Transverse colon (tissue), 4 donors: ENCODE measurements around the gene FCHSD2. TPM values are rescaled to one million over a fixed set of nuclear protein-coding genes. Genes with fewer than 3 reads are reported as not detected.
"Not testable (repeated sequence)": the region's sequence is repeated elsewhere in the genome, so short reads cannot be mapped to it uniquely, and the experiment has no call there.

Experiments used
- DNase-seq: peaks from one replicate; pipeline ENCODE4 v3.0.0-alpha.2; 2019
- H3K27ac ChIP-seq, 4 donors: fragments of 200-600 bp; sonication (generic); 2 replicates each; pipeline ENCODE4 v1.5.1; 2016 to 2018; ENCODE audit warnings: inconsistent platforms in 4 of 4
- H3K27me3 ChIP-seq: fragments of 200-600 bp; sonication (generic); 2 replicates; pipeline ENCODE4 v1.5.1; 2017; ENCODE audit warnings: inconsistent platforms
- H3K36me3 ChIP-seq, 4 donors: fragments of 200-600 bp; sonication (generic); 2 replicates each; pipeline ENCODE4 v1.5.1; 2017 to 2019; ENCODE audit warnings: inconsistent platforms in 4 of 4
- H3K4me1 ChIP-seq, 4 donors: fragments of 200-600 bp; sonication (generic); 2 replicates each; pipeline ENCODE4 v1.5.1; 2017 to 2020; ENCODE audit warnings: inconsistent platforms in 4 of 4
- H3K4me3 ChIP-seq, 4 donors: fragments of 200-600 bp; sonication (generic); 1 replicate in 1 of 4; 2 replicates in 3 of 4; pipeline versions ENCODE4 v1.5.1 to v1.6.1; 2017 to 2019; ENCODE audit warnings: inconsistent platforms in 4 of 4
- H3K9me3 ChIP-seq, 2 donors: fragments of 200-600 bp; sonication (generic); 2 replicates each; pipeline ENCODE4 v1.5.1; 2017 to 2019; ENCODE audit warnings: inconsistent platforms in 2 of 2
- CTCF ChIP-seq, 5 experiments: fragments of 200-600 bp in 3 of 5; fragments of 450-650 bp in 2 of 5; sonication (generic) in 3 of 5; IDR thresholded peaks; 1 replicate in 2 of 5; 2 replicates in 3 of 5; pipeline ENCODE4 v1.5.1; 2016 to 2017; ENCODE audit warnings: antibody characterized with exemption in 5 of 5, inconsistent platforms in 3 of 5, mild to moderate bottlenecking in 2 of 5, moderate library complexity in 1 of 5
- EP300 ChIP-seq: sonication (generic); formaldehyde crosslinking; IDR thresholded peaks from one replicate; pipeline ENCODE4 v1.6.1; 2017; ENCODE audit warnings: antibody characterized with exemption, low read depth
- POLR2A ChIP-seq: fragments of 450-650 bp; IDR thresholded peaks from one replicate; pipeline ENCODE4 v1.6.1; 2016; ENCODE audit warnings: antibody characterized with exemption, mild to moderate bottlenecking, moderate library complexity
- POLR2AphosphoS5 ChIP-seq, 3 donors: sonication (generic); formaldehyde crosslinking; IDR thresholded peaks; one replicate each; pipeline ENCODE4 v1.6.1; 2016; ENCODE audit warnings: antibody characterized with exemption in 3 of 3
- WGBS, 2 donors: methylation state at CpG; one replicate each; pipeline ENCODE4 v1.1.5; 2018; ENCODE audit warnings: low coverage in 1 of 2; 5-methylcytosine and 5-hydroxymethylcytosine counted together
- in situ Hi-C, 4 donors: fragments of 200-750 bp; cut with MboI; loops; one replicate each; pipeline versions ENCODE4 v1.15.0 to v1.15.1; 2017; ENCODE audit warnings: low sequenced_read_pairs in 3 of 4, low pct_ligation_motif_present in 1 of 4, low pct_unique_long_range_greater_than_20kb in 1 of 4
- intact Hi-C: fragments of 100-400 bp; cut with DNase I; formaldehyde crosslinking; loops from one replicate; pipeline ENCODE4 v1.15.1; 2023; ENCODE audit warnings: low total_unique reads
- total RNA-seq, 4 donors: library from RNA; depleted of rRNA; stranded (reverse); fragments of >200 nt; gene quantifications; one replicate each; pipeline ENCODE4 v1.1.0, GENCODE V29; 2016

FCHSD2 gene
- total RNA-seq, 4 donors from 2014 or later: 9.1 to 15.9 (median 15.0) TPM

GRCh38 chr11:72813740-72814285, 328.3 kb downstream of the FCHSD2 start:
- no peaks in the 10 kb centered on the region for H3K9me3 ChIP-seq
- in situ Hi-C loops: no loop called here
- peak overlapping the region; percentile 59 to 84 (median 69) for H3K4me3 ChIP-seq
- TF ChIP-seq POLR2A: no peak
- TF ChIP-seq POLR2AphosphoS5 (IDR thresholded peaks at IDR 0.05): peak; percentile 25 to 70 (median 32)
- no peak for TF ChIP-seq CTCF (IDR thresholded peaks at IDR 0.05)
- peak; percentile 87 for DNase-seq
- 1% methylated on average over 40 of the region's 47 CpGs; no CpG with 5 or more reads in 1 of the 2 donors for WGBS, 2 donors
- peak overlapping the region; percentile 86 to 96 (median 94) for H3K27ac ChIP-seq
- intact Hi-C loops: no loop called here
- no peaks in the 10 kb centered on the region for H3K27me3 ChIP-seq
- H3K4me1 ChIP-seq: peaks cover 14 to 42% (median 31%) of the 10 kb centered on the region in 4 donors
- no peaks in the 10 kb centered on the region for H3K36me3 ChIP-seq

GRCh38 chr11:72812967-72813739, 329.0 kb downstream of the FCHSD2 start:
- Histone ChIP-seq H3K9me3 (no peaks in the 10 kb centered on the region), H3K27ac (peak overlapping the region; percentile 86 to 96 (median 94)), H3K27me3 (no peaks in the 10 kb centered on the region), H3K4me1 (peaks cover 14 to 42% (median 31%) of the 10 kb centered on the region in 4 donors), H3K36me3 (no peaks in the 10 kb centered on the region), H3K4me3 (peak overlapping the region; percentile 59 to 84 (median 69))
- intact Hi-C loops (no loop called here), in situ Hi-C loops (no loop called here)
- 0 to 3% methylated on average over 1 to 24 of the region's 24 CpGs for WGBS, 2 donors
- peak; percentile 71 for DNase-seq
- TF ChIP-seq EP300: no peak
- TF ChIP-seq CTCF (IDR thresholded peaks at IDR 0.05): peak; percentile 48 to 75 (median 58)
- TF ChIP-seq POLR2A: no peak

GRCh38 chr11:72812604-72812966, 329.5 kb downstream of the FCHSD2 start:
- Histone ChIP-seq H3K9me3 (no peaks in the 10 kb centered on the region), H3K36me3 (no peaks in the 10 kb centered on the region), H3K27me3 (no peaks in the 10 kb centered on the region), H3K4me3 (peak overlapping the region in 1 of 4 donors; percentile 84), H3K4me1 (peaks cover 14 to 42% (median 31%) of the 10 kb centered on the region in 4 donors), H3K27ac (peak overlapping the region; percentile 86 to 96 (median 94))
- TF ChIP-seq POLR2AphosphoS5 (IDR thresholded peaks at IDR 0.05) (no peak), CTCF (IDR thresholded peaks at IDR 0.05) (no peak), EP300 (no peak), POLR2A (no peak)
- no peak for DNase-seq
- intact Hi-C loops (no loop called here), in situ Hi-C loops (no loop called here)
- 17% methylated on average over 4 of the region's 4 CpGs; no CpG with 5 or more reads in 1 of the 2 donors for WGBS, 2 donors

- H3K36me3 ChIP-seq, H3K4me3 ChIP-seq, intact Hi-C loops, H3K27me3 ChIP-seq, DNase-seq, H3K27ac ChIP-seq, in situ Hi-C loops, H3K9me3 ChIP-seq: not testable (repeated sequence)
- peaks cover 14 to 40% (median 31%) of the 10 kb centered on the region in 4 donors for H3K4me1 ChIP-seq
- 88 to 94% methylated on average over 3 to 10 of the region's 10 CpGs for WGBS, 2 donors
These were observed 330.4 kb downstream of the FCHSD2 start for GRCh38 chr11:72811686-72812085.
